Stomach (tissue), 9 donors: Measurements from ENCODE around the gene MBD3L5. TPM values are rescaled to one million over a fixed set of nuclear protein-coding genes. Genes with fewer than 3 reads are reported as not detected.
"Not testable (repeated sequence)": the region's sequence is repeated elsewhere in the genome, so short reads cannot be mapped to it uniquely, and the experiment has no call there.

Experiments used
- DNase-seq, 2 donors: peaks; one replicate each; pipeline versions ENCODE4 v3.0.0 to v3.0.0-alpha.2; 2013 to 2019
- H3K27ac ChIP-seq, 5 donors: fragments of 200-600 bp in 4 of 5; sonication (generic) in 4 of 5; one replicate each; pipeline ENCODE4 v1.5.1; 2013 to 2019; ENCODE audit warnings: mild to moderate bottlenecking in 1 of 5, moderate library complexity in 1 of 5
- H3K27me3 ChIP-seq, 3 donors: fragments of 200-600 bp; sonication (generic); one replicate each; pipeline ENCODE4 v1.5.1; 2017 to 2019; ENCODE audit warnings: mixed run types in 1 of 3
- H3K36me3 ChIP-seq, 4 donors: fragments of 200-600 bp; sonication (generic); 1 replicate in 3 of 4; 2 replicates in 1 of 4; pipeline ENCODE4 v1.5.1; 2016 to 2019
- H3K4me1 ChIP-seq, 4 donors: fragments of 200-600 bp; sonication (generic); one replicate each; pipeline ENCODE4 v1.5.1; 2016 to 2019
- H3K4me3 ChIP-seq, 4 donors: fragments of 200-600 bp; sonication (generic) in 3 of 4; one replicate each; pipeline ENCODE4 v1.5.1; 2016 to 2019; ENCODE audit warnings: mild to moderate bottlenecking in 1 of 4
- H3K9me3 ChIP-seq, 4 donors: fragments of 200-600 bp; sonication (generic); one replicate each; pipeline ENCODE4 v1.5.1; 2016 to 2019
- EP300 ChIP-seq: sonication (generic); formaldehyde crosslinking; IDR thresholded peaks from one replicate; pipeline ENCODE4 v1.6.1; 2017; ENCODE audit warnings: antibody characterized with exemption
- POLR2A ChIP-seq, 4 donors: fragments of 450-650 bp; IDR thresholded peaks; one replicate each; pipeline ENCODE4 v1.6.1; 2016; ENCODE audit warnings: antibody characterized with exemption in 4 of 4, control low read depth in 2 of 4, mild to moderate bottlenecking in 1 of 4, moderate library complexity in 1 of 4
- POLR2AphosphoS5 ChIP-seq, 3 donors: sonication (generic); formaldehyde crosslinking; IDR thresholded peaks; one replicate each; pipeline ENCODE4 v1.6.1; 2016; ENCODE audit warnings: antibody characterized with exemption in 3 of 3
- WGBS, 5 donors: extraction: QIAGEN DNeasy Blood & Tissue Kit in 3 of 5; methylation state at CpG; one replicate each; pipeline versions ENCODE4 v1.1.5 to v1.1.7; 2013 to 2018; 5-methylcytosine and 5-hydroxymethylcytosine counted together
- intact Hi-C: fragments of 100-400 bp; cut with DNase I; formaldehyde crosslinking; loops from one replicate; pipeline ENCODE4 v1.15.1; 2023; ENCODE audit warnings: low total_unique reads
- polyA plus RNA-seq, 3 donors: library from polyadenylated mRNA; stranded (reverse); fragments of 200-250 nt; gene quantifications; one replicate each; pipeline ENCODE4 v1.2.3, GENCODE V29; 2013
- total RNA-seq, 5 donors: library from RNA; depleted of rRNA; stranded (reverse); fragments of >200 nt; gene quantifications; one replicate each; pipeline versions ENCODE4 v1.1.0 to v1.2.3, GENCODE V29; 2014 to 2016
- TF ChIP-seq, protein P1 (sequence below), 7 experiments: fragments of 450-650 bp in 4 of 7; fragments of 200-600 bp in 3 of 7; sonication (generic) in 3 of 7; IDR thresholded peaks; one replicate each; pipeline ENCODE4 v1.5.1; 2016 to 2019; ENCODE audit warnings: antibody characterized with exemption in 7 of 7, control low read depth in 2 of 7, mild to moderate bottlenecking in 1 of 7
- donor health status: healthy with polysubstance abuse.
- donor health status: Bipolar disorder and iron deficiency.
- donor health status: healthy.

MBD3L5 gene
- total and polyA plus RNA-seq, 8 donors: not detected

DNA sequence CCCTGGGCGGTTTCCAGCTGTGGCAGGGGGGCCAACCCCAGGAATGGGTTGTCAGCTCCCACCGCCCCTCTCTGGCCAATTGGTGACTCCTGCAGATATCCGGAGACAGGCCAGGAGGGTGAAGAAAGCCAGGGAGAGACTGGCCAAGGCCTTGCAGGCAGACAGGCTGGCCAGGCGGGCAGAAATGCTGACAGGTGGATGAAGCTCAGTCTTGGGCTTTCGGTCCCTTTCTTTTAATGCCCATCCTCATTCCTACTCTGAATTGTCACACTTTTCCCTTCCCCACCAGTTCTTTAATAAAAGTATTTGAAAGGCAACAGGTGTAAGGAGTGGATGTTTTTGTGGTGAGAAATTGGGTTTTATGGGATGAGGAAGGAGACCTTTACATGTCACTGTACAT, 21.0 kb downstream of the MBD3L5 start:
- H3K27ac ChIP-seq, H3K9me3 ChIP-seq, intact Hi-C loops, H3K36me3 ChIP-seq, DNase-seq, H3K4me1 ChIP-seq, H3K27me3 ChIP-seq, H3K4me3 ChIP-seq: not testable (repeated sequence)
- WGBS, 5 donors: 89 to 100% (median 90%) methylated on average over 2 to 3 of the region's 5 CpGs

DNA sequence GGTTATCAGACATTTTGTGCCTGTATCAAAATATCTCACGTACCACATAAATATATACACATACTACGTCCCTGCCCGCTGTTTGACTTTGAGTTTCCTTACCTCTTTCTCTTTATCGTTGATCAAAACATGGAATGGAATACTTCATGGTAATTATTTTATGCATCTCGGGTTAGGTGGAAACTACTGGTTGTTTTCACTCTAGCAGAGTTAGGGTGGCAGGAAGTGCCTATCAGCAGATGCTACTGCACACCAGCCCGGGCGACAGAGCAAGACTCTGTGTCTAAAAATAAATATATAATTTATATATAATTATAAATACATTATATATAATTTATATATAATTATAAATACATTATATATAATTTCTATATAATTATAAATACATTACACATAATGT, 22.5 kb downstream of the MBD3L5 start:
- H3K9me3 ChIP-seq, intact Hi-C loops: not testable (repeated sequence)
- WGBS, 5 donors: 84 to 93% (median 90%) methylated on average over 7 of the region's 7 CpGs

DNA sequence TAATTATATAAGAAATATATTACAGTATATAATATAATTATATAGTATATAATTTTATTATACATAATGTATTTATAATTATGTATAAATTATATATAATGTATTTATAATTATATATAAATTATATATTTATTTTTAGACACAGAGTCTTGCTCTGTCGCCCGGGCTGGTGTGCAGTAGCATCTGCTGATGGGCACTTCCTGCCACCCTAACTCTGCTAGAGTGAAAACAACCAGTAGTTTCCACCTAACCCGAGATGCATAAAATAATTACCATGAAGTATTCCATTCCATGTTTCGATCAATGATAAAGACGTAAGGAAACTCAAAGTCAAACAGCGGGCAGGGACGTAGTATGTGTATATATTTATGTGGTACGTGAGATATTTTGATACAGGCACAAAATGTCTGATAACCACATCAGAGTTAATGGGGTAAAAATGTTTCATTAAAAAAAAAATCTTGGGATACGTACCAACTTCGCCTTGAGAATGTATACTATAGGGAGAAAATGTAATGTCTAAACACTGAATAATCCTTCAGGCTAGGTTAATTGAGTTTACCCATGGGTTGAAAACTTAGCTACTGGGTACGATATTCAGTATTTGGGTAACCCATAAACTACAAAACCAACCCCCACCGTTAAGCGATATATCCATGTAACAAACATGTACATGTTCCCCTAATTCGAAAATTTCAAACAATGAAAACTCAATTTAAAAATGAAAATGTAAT, 24.4 kb downstream of the MBD3L5 start:
- 91 to 94% (median 92%) methylated on average over 8 to 14 of the region's 14 CpGs for WGBS, 5 donors
- H3K27me3 ChIP-seq, H3K27ac ChIP-seq, DNase-seq, H3K36me3 ChIP-seq, H3K9me3 ChIP-seq, H3K4me1 ChIP-seq, H3K4me3 ChIP-seq, intact Hi-C loops: not testable (repeated sequence)

More for the DNA sequence above, 22.5 kb downstream of the MBD3L5 start:
- not testable (repeated sequence) for H3K27ac ChIP-seq, DNase-seq, H3K36me3 ChIP-seq, H3K27me3 ChIP-seq, H3K4me3 ChIP-seq, H3K4me1 ChIP-seq

DNA sequence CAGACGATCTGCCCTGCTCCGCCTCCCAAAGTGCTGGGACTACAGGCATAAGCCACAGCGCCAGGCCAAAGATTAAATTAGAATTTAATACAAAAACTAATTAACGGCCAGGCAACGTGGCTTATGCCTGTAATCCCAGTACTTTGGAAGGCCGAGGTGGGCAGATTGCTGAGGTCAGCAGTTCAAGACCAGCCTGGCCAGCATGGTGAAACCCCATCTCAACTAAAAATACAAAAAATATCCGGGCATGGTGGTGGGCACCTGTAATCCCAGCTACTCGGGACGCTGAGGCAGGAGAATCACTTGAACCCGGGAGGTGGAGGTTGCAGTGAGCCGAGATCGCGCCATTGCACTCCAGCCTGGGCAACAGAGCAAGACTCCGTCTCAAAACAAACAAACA, 25.3 kb downstream of the MBD3L5 start:
- WGBS, 5 donors: 83 to 96% (median 92%) methylated on average over 9 to 12 of the region's 14 CpGs
- H3K27me3 ChIP-seq, H3K4me3 ChIP-seq, H3K36me3 ChIP-seq, H3K9me3 ChIP-seq, H3K4me1 ChIP-seq, H3K27ac ChIP-seq, DNase-seq, intact Hi-C loops: not testable (repeated sequence)

DNA sequence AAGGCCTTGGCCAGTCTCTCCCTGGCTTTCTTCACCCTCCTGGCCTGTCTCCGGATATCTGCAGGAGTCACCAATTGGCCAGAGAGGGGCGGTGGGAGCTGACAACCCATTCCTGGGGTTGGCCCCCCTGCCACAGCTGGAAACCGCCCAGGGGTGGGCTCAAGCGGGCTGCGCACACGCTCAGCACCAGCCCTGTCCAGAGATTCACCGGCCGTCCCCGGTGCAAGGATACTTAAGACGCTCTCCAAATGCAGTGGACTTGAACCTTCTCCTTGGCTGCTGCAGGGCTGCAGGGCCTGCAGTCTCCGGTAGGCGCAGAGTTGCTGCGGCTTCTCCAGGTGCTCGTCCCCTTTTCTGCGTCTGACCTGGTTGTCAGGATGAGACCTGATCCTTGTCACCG, 26.0 kb downstream of the MBD3L5 start:
- intact Hi-C loops, H3K9me3 ChIP-seq, H3K4me3 ChIP-seq, H3K36me3 ChIP-seq, H3K27me3 ChIP-seq, H3K4me1 ChIP-seq, DNase-seq, H3K27ac ChIP-seq: not testable (repeated sequence)
- WGBS, 5 donors: 77 to 92% (median 86%) methylated on average over 8 of the region's 16 CpGs; no CpG with 5 or more reads in 2 of the 5 donors

DNA sequence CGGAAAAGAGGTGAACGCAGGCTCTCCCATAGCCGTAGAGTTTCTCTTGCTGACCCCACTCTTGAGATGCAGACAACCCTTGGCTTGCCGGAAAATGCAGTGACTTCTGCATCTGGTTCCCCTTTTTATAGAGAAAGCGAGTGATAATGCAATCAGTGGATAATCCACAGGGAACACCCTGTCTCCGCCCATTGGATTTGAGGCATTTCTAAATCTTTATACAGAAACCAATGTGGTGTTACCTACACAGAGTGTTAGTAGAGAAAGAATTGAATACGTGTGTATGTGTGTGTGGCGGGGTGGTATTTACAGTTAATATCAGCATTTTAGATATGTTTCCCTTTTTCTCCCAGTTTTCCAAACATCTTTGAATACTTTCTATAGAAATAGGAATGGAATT, 28.2 kb downstream of the MBD3L5 start, which contains the start of gene MBD3L3:
Gene MBD3L3 (minus strand): TSS at position 101 of the 400 bp plus-strand sequence. CDS start 71 bp downstream, at position 30.
- no CpG with 5 or more reads among the region's 8 CpGs for WGBS, 5 donors

DNA sequence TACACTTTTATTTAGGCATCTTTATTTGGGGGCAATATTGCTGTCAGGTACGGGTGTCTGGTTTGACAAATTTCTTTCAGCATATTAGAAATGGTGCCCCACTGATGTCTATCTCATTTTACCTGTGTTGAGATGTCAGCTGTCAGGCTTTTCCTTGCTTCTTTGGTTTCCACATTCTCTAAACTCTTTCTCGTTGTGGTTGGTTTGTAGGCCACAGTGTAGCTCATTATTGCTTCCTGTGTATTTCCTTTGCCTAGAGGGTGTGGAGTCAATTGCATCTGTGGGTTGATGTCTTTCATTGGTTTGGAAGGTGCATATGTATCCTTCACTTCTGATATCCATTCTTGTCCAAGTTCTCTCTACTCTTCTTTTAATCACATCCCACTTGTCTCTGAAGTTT, 29.6 kb downstream of the MBD3L5 start:
- H3K27me3 ChIP-seq, H3K4me1 ChIP-seq, H3K36me3 ChIP-seq, intact Hi-C loops, DNase-seq, H3K9me3 ChIP-seq, H3K27ac ChIP-seq, H3K4me3 ChIP-seq: not testable (repeated sequence)
- WGBS, 5 donors: 50 to 61% (median 55%) methylated on average over 1 to 2 of the region's 2 CpGs

More for the DNA sequence above, 28.2 kb downstream of the MBD3L5 start, which contains the start of gene MBD3L3:
- H3K4me3 ChIP-seq, H3K4me1 ChIP-seq, H3K36me3 ChIP-seq, DNase-seq, intact Hi-C loops, H3K9me3 ChIP-seq, H3K27me3 ChIP-seq, H3K27ac ChIP-seq: not testable (repeated sequence)

DNA sequence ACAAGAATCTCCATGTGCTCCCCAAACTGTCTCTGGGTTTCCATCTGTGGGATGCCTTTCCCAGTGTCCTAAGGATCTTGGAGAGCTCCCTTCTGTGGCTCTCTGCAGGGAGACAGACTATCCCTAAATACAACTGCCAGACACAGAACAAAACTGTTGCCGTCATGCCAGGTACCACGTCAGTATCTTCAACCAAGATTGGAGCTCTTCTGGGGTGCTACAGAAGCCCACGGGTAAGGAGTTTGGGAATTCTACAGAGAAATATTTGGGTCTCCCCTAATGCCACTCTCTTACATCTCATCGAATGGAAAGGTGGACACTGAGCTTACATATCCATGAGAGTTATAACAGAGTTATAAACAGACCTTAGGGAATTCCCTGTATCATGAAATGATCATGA, 33.0 kb downstream of the MBD3L5 start:
- Histone ChIP-seq H3K36me3 (no peaks in the 10 kb centered on the region), H3K27ac (no peak overlapping the region), H3K4me3 (no peak overlapping the region), H3K4me1 (no peaks in the 10 kb centered on the region), H3K9me3 (no peaks in the 10 kb centered on the region), H3K27me3 (no peaks in the 10 kb centered on the region)
- WGBS, 5 donors: 76 to 87% (median 81%) methylated on average over 4 of the region's 4 CpGs
- TF ChIP-seq POLR2AphosphoS5 (IDR thresholded peaks at IDR 0.05) (no peak), EP300 (no peak), POLR2A (IDR thresholded peaks at IDR 0.05) (no peak)
- TF ChIP-seq, protein P1, sequence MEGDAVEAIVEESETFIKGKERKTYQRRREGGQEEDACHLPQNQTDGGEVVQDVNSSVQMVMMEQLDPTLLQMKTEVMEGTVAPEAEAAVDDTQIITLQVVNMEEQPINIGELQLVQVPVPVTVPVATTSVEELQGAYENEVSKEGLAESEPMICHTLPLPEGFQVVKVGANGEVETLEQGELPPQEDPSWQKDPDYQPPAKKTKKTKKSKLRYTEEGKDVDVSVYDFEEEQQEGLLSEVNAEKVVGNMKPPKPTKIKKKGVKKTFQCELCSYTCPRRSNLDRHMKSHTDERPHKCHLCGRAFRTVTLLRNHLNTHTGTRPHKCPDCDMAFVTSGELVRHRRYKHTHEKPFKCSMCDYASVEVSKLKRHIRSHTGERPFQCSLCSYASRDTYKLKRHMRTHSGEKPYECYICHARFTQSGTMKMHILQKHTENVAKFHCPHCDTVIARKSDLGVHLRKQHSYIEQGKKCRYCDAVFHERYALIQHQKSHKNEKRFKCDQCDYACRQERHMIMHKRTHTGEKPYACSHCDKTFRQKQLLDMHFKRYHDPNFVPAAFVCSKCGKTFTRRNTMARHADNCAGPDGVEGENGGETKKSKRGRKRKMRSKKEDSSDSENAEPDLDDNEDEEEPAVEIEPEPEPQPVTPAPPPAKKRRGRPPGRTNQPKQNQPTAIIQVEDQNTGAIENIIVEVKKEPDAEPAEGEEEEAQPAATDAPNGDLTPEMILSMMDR (IDR thresholded peaks at IDR 0.05): no peak
- DNase-seq: no peak
- intact Hi-C loops: no loop called here
